HepG2 (cell line): Measurements from ENCODE around the gene ANKRD36B. TPM values are rescaled to one million over a fixed set of nuclear protein-coding genes. Genes with fewer than 3 reads are reported as not detected.
"Not testable (repeated sequence)": the region's sequence is repeated elsewhere in the genome, so short reads cannot be mapped to it uniquely, and the experiment has no call there.

ENCODE experiments used
- ATAC-seq: fragments of 200-7000 bp; cut with Tn5 transposase; 3 replicates; pipeline ENCODE4 v1.9.1; 2020; ENCODE audit warnings: mild to moderate bottlenecking, moderate library complexity
- BruUV-seq: library from RNA; stranded (reverse); fragments of 400-500 nt; replicated peaks from 2 replicates; lab custom pipeline; 2021; lab: Mats Ljungman, UMichigan
- CTCF ChIA-PET: fragments of 300-600 bp; formaldehyde crosslinking; extraction: SDS; loops from one replicate; lab custom pipeline; 2021; ENCODE audit warnings: low total read pairs, inconsistent platforms, low intra/inter-chr PET ratio; lab: Yijun Ruan, JAX
- POLR2A ChIA-PET: fragments of 350-600 bp; sonication (Branson Sonifier 250); formaldehyde crosslinking; loops from one replicate; lab custom pipeline; 2020; ENCODE audit warnings: antibody characterized with exemption, inconsistent platforms; lab: Yijun Ruan, JAX
- DNase-seq: peaks from one replicate; pipeline ENCODE4 v3.0.0-alpha.2; 2015; ENCODE audit warnings: low spot score
- FAIRE-seq: peaks from 3 replicates; lab custom pipeline; 2011; peaks lifted over from hg19 to GRCh38; lab: Jason Lieb, UNC
- H2AFZ ChIP-seq: one replicate; pipeline ENCODE4 v1.6.1; 2011; ENCODE audit warnings: low read length, inconsistent platforms
- H3K27ac ChIP-seq: fragments of 300-600 bp; 3 replicates; pipeline ENCODE4 v1.8.0; 2011; ENCODE audit warnings: mixed run types, mild to moderate bottlenecking, mixed read lengths, low read length, inconsistent platforms; ENCODE audit not compliant: insufficient read depth; ENCODE audit errors: extremely low read length
- H3K27me3 ChIP-seq, 2 experiments: fragments of 200-600 bp in 1 of 2; 2 replicates in 1 of 2; 3 replicates in 1 of 2; pipeline versions ENCODE4 v1.6.0 to v1.8.0; 2011; ENCODE audit warnings: low read length in 2 of 2, mild to moderate bottlenecking in 2 of 2, moderate library complexity in 2 of 2, inconsistent platforms in 1 of 2; ENCODE audit not compliant: insufficient read depth in 2 of 2, control insufficient read depth in 1 of 2
- H3K36me3 ChIP-seq, 2 experiments: fragments of 200-600 bp in 1 of 2; replicated peaks in 1 of 2; 2 replicates in 1 of 2; 3 replicates in 1 of 2; pipeline versions ENCODE4 v1.5.1 to v1.8.0; 2011; ENCODE audit warnings: low read length in 2 of 2, inconsistent platforms in 1 of 2; ENCODE audit not compliant: insufficient read depth in 2 of 2, control insufficient read depth in 1 of 2
- H3K4me1 ChIP-seq: 2 replicates; pipeline ENCODE4 v1.5.1; 2012; ENCODE audit warnings: low read length, inconsistent platforms; ENCODE audit not compliant: insufficient read depth
- H3K4me2 ChIP-seq: 2 replicates; pipeline ENCODE4 v1.6.0; 2011; ENCODE audit warnings: low read depth, low read length, inconsistent platforms
- H3K4me3 ChIP-seq, 3 experiments: fragments of 200-600 bp in 1 of 3; sonication (generic), shearing (Covaris generic) in 1 of 3; replicated peaks in 1 of 3; 2 replicates each; pipeline ENCODE4 v1.5.1; 2011 to 2016; ENCODE audit warnings: low read length in 3 of 3, inconsistent platforms in 2 of 3, low read depth in 2 of 3, mild to moderate bottlenecking in 2 of 3, control low read depth in 1 of 3, mixed read lengths in 1 of 3; ENCODE audit not compliant: insufficient read depth in 1 of 3
- H3K79me2 ChIP-seq: one replicate; pipeline ENCODE4 v1.6.1; 2011; ENCODE audit warnings: low read length, inconsistent platforms; ENCODE audit not compliant: insufficient read depth
- H3K9ac ChIP-seq: 2 replicates; pipeline ENCODE4 v1.6.0; 2011; ENCODE audit warnings: mild to moderate bottlenecking, low read depth, low read length, inconsistent platforms; ENCODE audit not compliant: insufficient read depth
- H3K9me3 ChIP-seq: 2 replicates; pipeline ENCODE4 v1.5.1; 2012; ENCODE audit warnings: mild to moderate bottlenecking, low read length
- H4K20me1 ChIP-seq: 2 replicates; pipeline ENCODE4 v1.6.0; 2011; ENCODE audit warnings: inconsistent platforms, mild to moderate bottlenecking, low read length, moderate library complexity; ENCODE audit not compliant: insufficient read depth
- ZNF235 ChIP-seq: sonication (generic); formaldehyde crosslinking; IDR thresholded peaks from 2 replicates; pipeline ENCODE4 v1.8.1; 2023; ENCODE audit warnings: mild to moderate bottlenecking, missing genetic modification reagents, borderline replicate concordance
- ZNF589 ChIP-seq: sonication (generic); formaldehyde crosslinking; conservative IDR thresholded peaks from 2 replicates; pipeline ENCODE4 v1.8.0; 2022; ENCODE audit warnings: mild to moderate bottlenecking, moderate library complexity, missing genetic modification reagents
- WGBS: methylation state at CpG from one replicate; pipeline ENCODE4 v1.1.6; 2017; ENCODE audit warnings: low lambda C conversion rate; 5-methylcytosine and 5-hydroxymethylcytosine counted together
- in situ Hi-C: cut with HindIII; loops from 2 replicates; pipeline ENCODE4 v1.10.0; 2017; ENCODE audit warnings: low pct_unique_long_range_greater_than_20kb; ENCODE audit not compliant: extremely low pct_ligation_motif_present
- intact Hi-C: fragments of 100-400 bp; cut with micrococcal nuclease; formaldehyde crosslinking; loops from one replicate; pipeline ENCODE4 v1.10.0; 2022; ENCODE audit not compliant: unreplicated experiment
- polyA plus RNA-seq, 8 experiments: library from polyadenylated mRNA; depleted of rRNA in 3 of 8; stranded (reverse) in 7 of 8; unstranded in 1 of 8; fragments of >200 nt; fragmentation: Illumina TruSeq in 4 of 8; extraction: Trizol in 4 of 8; gene quantifications; 2 replicates each; pipeline versions ENCODE4 v1.2.1 to v1.2.3, GENCODE V29; 2011 to 2016; ENCODE audit warnings: low read depth in 4 of 8, missing spikeins in 1 of 8, mixed read lengths in 1 of 8; ENCODE audit not compliant: insufficient read depth in 1 of 8
- total RNA-seq, 5 experiments: library from RNA; depleted of rRNA; stranded (reverse); fragments of >200 nt; fragmentation: Illumina TruSeq; extraction: Trizol; gene quantifications; 2 replicates each; pipeline ENCODE4 v1.2.3, GENCODE V29; 2016; ENCODE audit warnings: low read depth in 1 of 5

The ANKRD36B gene
- total and polyA plus RNA-seq, 2 of the 13 experiments (the other 11 are each of a cell fraction or from before 2014, with no cell fraction given), result 7.3 to 34.8 TPM

GRCh38 chr2:97617911-97618310 is 28.2 kb upstream of the ANKRD36B start:
- intact Hi-C loops (no loop called here), in situ Hi-C loops (no loop called here)
- Histone ChIP-seq H3K9ac (no peak overlapping the region), H3K79me2 (no peaks in the 10 kb centered on the region), H3K4me1 (no peaks in the 10 kb centered on the region), H3K36me3 (no peaks in the 10 kb centered on the region), H3K27me3 (no peaks in the 10 kb centered on the region), H3K4me2 (no peak overlapping the region), H4K20me1 (no peaks in the 10 kb centered on the region), H3K4me3 (no peak overlapping the region), H2AFZ (no peak overlapping the region), H3K9me3 (no peaks in the 10 kb centered on the region), H3K27ac (no peak overlapping the region)
- POLR2A ChIA-PET, result no interaction called here
- WGBS, result no CpG with 5 or more reads among the region's 6 CpGs
- ATAC-seq, result no peak
- CTCF ChIA-PET, result no interaction called here
- BruUV-seq, result no TSS peak
- DNase-seq, result no peak
- FAIRE-seq, result no peak
- TF ChIP-seq ZNF235, result no peak
- TF ChIP-seq ZNF589 (CRISPR knock-in tag), result no peak

GRCh38 chr2:97615746-97616145 is 26.1 kb upstream of the ANKRD36B start:
- H2AFZ ChIP-seq, H4K20me1 ChIP-seq, H3K27me3 ChIP-seq, BruUV-seq, CTCF ChIA-PET, POLR2A ChIA-PET, H3K9me3 ChIP-seq, in situ Hi-C loops, H3K4me3 ChIP-seq, H3K27ac ChIP-seq, H3K9ac ChIP-seq, intact Hi-C loops, H3K79me2 ChIP-seq, H3K4me1 ChIP-seq, H3K4me2 ChIP-seq, DNase-seq, H3K36me3 ChIP-seq, FAIRE-seq: not testable (repeated sequence)
- peak; percentile 82 for ATAC-seq
- WGBS, result 70% methylated on average over 2 of the region's 8 CpGs

DNA sequence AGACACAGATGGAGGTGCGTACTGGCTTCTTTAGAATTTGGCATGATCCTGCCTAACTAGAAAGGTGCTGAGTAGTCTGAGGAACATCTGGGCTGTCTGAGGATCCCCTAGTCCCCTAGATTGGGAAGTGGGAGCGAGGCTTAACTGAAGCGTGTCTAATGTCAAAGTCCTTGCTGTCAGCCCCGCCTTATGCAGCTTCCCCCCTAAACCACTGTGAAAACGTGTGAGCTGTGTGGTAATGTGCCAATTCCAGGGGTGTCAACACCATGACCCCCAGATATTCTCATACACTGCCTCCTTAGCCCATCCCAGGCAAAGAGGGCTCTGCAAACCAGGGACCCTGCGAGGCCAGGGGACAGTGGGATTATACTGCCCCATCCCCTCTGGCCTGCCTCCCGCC is 22.2 kb upstream of the ANKRD36B start:
- H3K9ac ChIP-seq, H3K4me3 ChIP-seq, H2AFZ ChIP-seq, H4K20me1 ChIP-seq, DNase-seq, intact Hi-C loops, H3K27ac ChIP-seq, BruUV-seq, in situ Hi-C loops, H3K4me1 ChIP-seq, H3K4me2 ChIP-seq, FAIRE-seq, POLR2A ChIA-PET, H3K9me3 ChIP-seq, H3K27me3 ChIP-seq, H3K79me2 ChIP-seq, ATAC-seq, CTCF ChIA-PET, H3K36me3 ChIP-seq: not testable (repeated sequence)
- no CpG with 5 or more reads among the region's 7 CpGs for WGBS

- H3K27me3 ChIP-seq, H3K9ac ChIP-seq, H3K79me2 ChIP-seq, BruUV-seq, H3K4me1 ChIP-seq, DNase-seq, H3K9me3 ChIP-seq, FAIRE-seq, in situ Hi-C loops, H3K27ac ChIP-seq, intact Hi-C loops, H3K4me3 ChIP-seq, H3K36me3 ChIP-seq, H2AFZ ChIP-seq, H4K20me1 ChIP-seq, CTCF ChIA-PET, POLR2A ChIA-PET: not testable (repeated sequence)
- H3K4me2 ChIP-seq, result peak overlapping the region; percentile 29; the same call in 1 of the 2 replicates
- 25% methylated on average over 3 of the region's 4 CpGs for WGBS
- peak; percentile 36; the same call in 2 of the 3 replicates for ATAC-seq
Observed at GRCh38 chr2:97608745-97609144, 19.1 kb upstream of the ANKRD36B start.
